Measurements from ENCODE around the gene THOC1. TPM values are rescaled to one million over a fixed set of nuclear protein-coding genes. Genes with fewer than 3 reads are reported as not detected.

THOC1 gene
- polyA plus RNA-seq, 3 donors: 7.8 to 18.3 (median 8.9) TPM

GRCh38 chr18:306608-307255 is 38.9 kb upstream of the THOC1 start:
- WGBS (ENCODE audit: insufficient coverage): 98% methylated on average over 5 of the region's 7 CpGs
- H3K4me1 Mint-ChIP-seq: no peaks in the 10 kb centered on the region
- Histone ChIP-seq H4K20me1 (ENCODE audit: insufficient read depth, low read length) (no peaks in the 10 kb centered on the region), H3K4me2 (replicated peaks; ENCODE audit: extremely low read depth, low read length, poor library complexity, severe bottlenecking) (no peak overlapping the region), H3K4me3 (replicated peaks in 1 of 3; ENCODE audit: low read depth in 2 of 3, low read length in 3 of 3) (no peak overlapping the region), H3K36me3 (replicated peaks in 1 of 2; ENCODE audit: control insufficient read depth in 1 of 2, insufficient read depth in 2 of 2, low read length in 2 of 2) (no peaks in the 10 kb centered on the region), H2AFZ (ENCODE audit: insufficient read depth, low read depth, low read length, poor library complexity, severe bottlenecking) (no peak overlapping the region), H3K27me3 (ENCODE audit: control insufficient read depth in 2 of 2, insufficient read depth in 2 of 2, low read length in 2 of 2) (no peaks in the 10 kb centered on the region), H3K27ac (ENCODE audit: low read depth in 1 of 2, low read length in 2 of 2) (no peak overlapping the region), H3K9ac (ENCODE audit: insufficient read depth, low read length, poor library complexity, severe bottlenecking) (no peak overlapping the region), H3K4me1 (ENCODE audit: control insufficient read depth in 1 of 2, insufficient read depth in 2 of 2, low read length in 2 of 2) (no peaks in the 10 kb centered on the region), H3K9me3 (replicated peaks in 1 of 2; ENCODE audit: control insufficient read depth in 1 of 2, insufficient read depth in 1 of 2, low read length in 2 of 2) (no peaks in the 10 kb centered on the region), H3K79me2 (ENCODE audit: insufficient read depth, low read length) (no peaks in the 10 kb centered on the region)
- peaks cover 5 to 6% (median 5%) of the 10 kb centered on the region in 3 donors for H3K27me3 Mint-ChIP-seq (ENCODE audit: low read depth in 3 of 3)
- no peak for TF ChIP-seq CTCF (IDR thresholded peaks at IDR 0.05)
- no peaks in the 10 kb centered on the region for H3K9me3 Mint-ChIP-seq
- no peak for DNase-seq
- intact Hi-C loops (cut with micrococcal nuclease): no loop called here
- no peaks in the 10 kb centered on the region for H3K36me3 Mint-ChIP-seq
- H3K27ac Mint-ChIP-seq: no peak overlapping the region
- H3K4me3 Mint-ChIP-seq: no peak overlapping the region

- Histone ChIP-seq H3K4me1 (ENCODE audit: control insufficient read depth in 1 of 2, insufficient read depth in 2 of 2, low read length in 2 of 2) (no peaks in the 10 kb centered on the region), H3K27ac (ENCODE audit: low read depth in 1 of 2, low read length in 2 of 2) (no peak overlapping the region), H3K27me3 (ENCODE audit: control insufficient read depth in 2 of 2, insufficient read depth in 2 of 2, low read length in 2 of 2) (no peaks in the 10 kb centered on the region), H3K9ac (ENCODE audit: insufficient read depth, low read length, poor library complexity, severe bottlenecking) (no peak overlapping the region), H3K4me2 (replicated peaks; ENCODE audit: extremely low read depth, low read length, poor library complexity, severe bottlenecking) (no peak overlapping the region), H3K79me2 (ENCODE audit: insufficient read depth, low read length) (no peaks in the 10 kb centered on the region), H3K4me3 (replicated peaks in 1 of 3; ENCODE audit: low read depth in 2 of 3, low read length in 3 of 3) (no peak overlapping the region), H4K20me1 (ENCODE audit: insufficient read depth, low read length) (no peaks in the 10 kb centered on the region), H2AFZ (ENCODE audit: insufficient read depth, low read depth, low read length, poor library complexity, severe bottlenecking) (no peak overlapping the region), H3K36me3 (replicated peaks in 1 of 2; ENCODE audit: control insufficient read depth in 1 of 2, insufficient read depth in 2 of 2, low read length in 2 of 2) (no peaks in the 10 kb centered on the region), H3K9me3 (replicated peaks in 1 of 2; ENCODE audit: control insufficient read depth in 1 of 2, insufficient read depth in 1 of 2, low read length in 2 of 2) (no peaks in the 10 kb centered on the region)
- no peaks in the 10 kb centered on the region for H3K9me3 Mint-ChIP-seq
- H3K4me1 Mint-ChIP-seq: no peaks in the 10 kb centered on the region
- no peak overlapping the region for H3K4me3 Mint-ChIP-seq
- intact Hi-C loops (cut with micrococcal nuclease): no loop called here
- WGBS (ENCODE audit: insufficient coverage): 87% methylated on average over 3 of the region's 6 CpGs
- TF ChIP-seq CTCF (IDR thresholded peaks at IDR 0.05): no peak
- no peak overlapping the region for H3K27ac Mint-ChIP-seq
- no peak for DNase-seq
- H3K36me3 Mint-ChIP-seq: no peaks in the 10 kb centered on the region
- peaks cover 0 to 6% (median 4%) of the 10 kb centered on the region in 3 donors for H3K27me3 Mint-ChIP-seq (ENCODE audit: low read depth in 3 of 3)
Measured at GRCh38 chr18:305003-305501, 37.2 kb upstream of the THOC1 start.
